ENCODE results near the gene F10.
"Not testable (repeated sequence)": the region's sequence is repeated elsewhere in the genome, so short reads cannot be mapped to it uniquely, and the experiment has no call there.

The F10 gene

GRCh38 chr13:113155982-113156655, 33.5 kb downstream of the F10 start:
- no peak for DNase-seq

DNA sequence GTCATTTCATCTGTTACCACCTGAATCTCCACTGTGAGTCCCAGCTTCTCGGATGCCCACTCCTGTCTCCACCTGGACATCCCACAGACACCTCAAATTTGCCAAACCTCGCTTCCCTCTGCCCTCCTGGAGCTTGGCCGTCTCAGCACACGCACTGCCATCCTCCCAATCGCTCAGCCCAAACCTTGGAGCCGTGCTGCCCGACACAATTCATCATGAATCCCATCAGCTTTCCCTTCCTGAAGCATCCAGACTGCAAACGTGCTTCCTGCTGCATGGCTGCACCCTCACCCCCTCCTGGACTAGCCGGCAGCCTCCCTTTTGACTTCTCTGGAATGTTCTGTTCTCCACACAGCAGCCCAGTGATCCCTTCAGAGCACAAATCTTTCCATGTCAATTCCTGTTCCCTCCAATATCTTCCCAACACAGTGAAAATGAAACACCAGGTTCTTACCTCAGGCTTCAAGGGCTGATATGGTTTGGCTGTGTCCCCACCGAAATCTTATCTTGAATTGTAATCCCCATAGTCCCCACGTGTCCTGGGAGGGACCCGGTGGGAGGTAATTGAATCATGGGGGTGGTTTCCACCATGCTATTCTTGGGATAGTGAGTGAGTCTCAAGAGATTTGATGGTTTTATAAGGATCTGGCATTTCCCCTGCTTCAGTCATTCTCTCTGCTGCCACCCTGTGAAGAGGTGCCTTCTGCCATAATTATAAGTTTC, 34.8 kb downstream of the F10 start:
- no peak for DNase-seq

- no peak for DNase-seq
Observed at GRCh38 chr13:113157929-113158747, 35.5 kb downstream of the F10 start, which contains the start of gene PROZ. TSS of gene PROZ (plus strand) at chr13:113158648. CDS start at chr13:113158661, 13 bp downstream.

- DNase-seq = no peak
Observed at GRCh38 chr13:113158946-113159345, 36.3 kb downstream of the F10 start.

DNA sequence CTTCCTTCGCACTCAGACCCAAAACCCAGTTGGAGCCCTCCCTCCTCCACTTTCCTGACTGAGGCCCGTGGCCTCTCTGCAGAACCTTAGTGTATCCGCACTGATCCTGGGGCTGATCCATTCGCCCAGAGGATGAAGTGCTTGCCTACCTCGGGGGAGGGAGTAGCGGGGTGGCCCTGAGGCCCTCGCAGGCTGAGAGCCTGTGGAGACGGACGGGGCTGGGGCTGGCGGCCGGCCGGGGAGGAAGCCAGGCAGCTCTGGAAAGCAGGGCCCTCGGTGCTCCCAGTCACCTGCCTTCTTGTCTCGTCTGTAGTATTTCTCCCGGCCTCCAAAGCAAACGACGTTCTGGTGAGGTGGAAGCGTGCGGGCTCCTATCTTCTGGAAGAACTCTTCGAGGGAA, 37.1 kb downstream of the F10 start:
- no peak for DNase-seq

GRCh38 chr13:113160983-113161382, 38.4 kb downstream of the F10 start:
- no peak for DNase-seq

GRCh38 chr13:113161433-113161832, 38.8 kb downstream of the F10 start:
- DNase-seq = no peak

DNA sequence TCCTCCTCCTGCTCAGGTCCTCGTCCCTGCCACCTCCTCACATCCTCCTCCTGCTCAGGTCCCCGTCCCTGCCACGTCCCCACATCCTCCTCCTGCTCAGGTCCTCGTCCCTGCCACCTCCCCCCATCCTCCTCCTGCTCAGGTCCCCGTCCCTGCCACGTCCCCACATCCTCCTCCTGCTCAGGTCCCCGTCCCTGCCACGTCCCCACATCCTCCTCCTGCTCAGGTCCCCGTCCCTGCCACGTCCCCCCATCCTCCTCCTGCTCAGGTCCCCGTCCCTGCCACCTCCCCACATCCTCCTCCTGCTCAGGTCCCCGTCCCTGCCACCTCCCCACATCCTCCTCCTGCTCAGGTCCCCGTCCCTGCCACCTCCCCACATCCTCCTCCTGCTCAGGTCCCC, 39.4 kb downstream of the F10 start:
- not testable (repeated sequence) for DNase-seq

DNA sequence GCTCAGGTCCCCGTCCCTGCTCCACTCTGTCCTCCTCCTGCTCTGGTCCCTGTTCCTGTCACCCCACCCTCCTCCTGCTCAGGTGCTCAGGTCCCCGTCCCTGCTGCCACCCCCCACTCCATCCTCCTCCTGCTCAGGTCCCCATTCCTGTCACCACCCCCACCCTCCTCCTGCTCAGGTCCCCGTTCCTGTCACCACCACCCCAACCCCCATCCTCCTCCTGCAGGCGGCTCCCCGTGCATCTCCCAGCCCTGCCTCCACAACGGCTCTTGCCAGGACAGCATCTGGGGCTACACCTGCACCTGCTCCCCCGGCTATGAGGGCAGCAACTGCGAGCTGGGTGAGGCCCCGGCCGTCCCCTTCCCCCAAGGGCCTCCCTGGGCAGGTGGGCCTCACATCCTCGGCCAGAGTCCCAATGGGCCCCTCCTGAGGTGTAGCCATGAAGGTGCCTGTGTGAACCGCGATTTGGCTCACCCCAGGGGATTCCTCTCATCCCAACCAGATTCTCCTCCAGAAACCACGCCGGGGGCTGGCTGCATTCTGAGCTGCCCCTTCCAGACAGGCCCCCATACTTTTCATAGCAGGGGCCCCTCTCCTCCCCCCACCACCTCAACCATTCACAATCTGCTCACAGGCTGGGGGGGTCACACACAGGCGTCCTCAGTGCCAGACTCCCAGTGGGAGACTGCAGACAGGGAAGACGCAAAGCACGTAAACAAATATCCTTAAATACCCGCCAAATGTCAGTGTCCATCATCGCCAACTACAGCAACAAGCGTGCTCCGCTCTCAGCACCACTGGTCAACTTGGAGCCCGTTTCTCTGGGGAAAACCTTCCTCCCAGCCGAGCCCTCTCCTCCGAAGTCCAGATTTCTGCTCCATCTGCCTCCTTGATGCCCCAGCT, 40.4 kb downstream of the F10 start:
- DNase-seq = no peak

- no peak for DNase-seq
Observed at GRCh38 chr13:113164492-113164891, 41.9 kb downstream of the F10 start.

- no peak for DNase-seq
Observed at GRCh38 chr13:113166266-113166665, 43.7 kb downstream of the F10 start.

DNA sequence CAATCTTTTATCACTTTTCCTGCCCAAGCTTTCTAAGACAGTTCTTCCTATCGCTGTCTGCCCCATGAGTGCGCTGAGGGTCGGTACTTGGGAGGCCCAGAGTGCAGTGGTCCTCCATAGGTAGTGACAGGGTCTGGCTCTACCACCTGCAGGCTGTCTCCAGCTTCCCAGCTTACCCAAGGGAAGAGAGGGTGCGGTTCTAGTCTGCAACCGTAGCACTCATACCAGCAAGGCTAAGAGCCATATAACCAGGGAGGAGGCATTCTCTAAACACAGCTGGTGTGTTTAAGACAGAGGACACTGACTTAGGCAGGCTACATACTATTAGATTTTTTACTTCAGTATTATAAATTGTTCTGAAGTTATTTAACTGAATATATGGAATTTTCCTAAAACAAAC, 44.1 kb downstream of the F10 start:
- DNase-seq = no peak

GRCh38 chr13:113167155-113167554, 44.6 kb downstream of the F10 start:
- no peak for DNase-seq

DNA sequence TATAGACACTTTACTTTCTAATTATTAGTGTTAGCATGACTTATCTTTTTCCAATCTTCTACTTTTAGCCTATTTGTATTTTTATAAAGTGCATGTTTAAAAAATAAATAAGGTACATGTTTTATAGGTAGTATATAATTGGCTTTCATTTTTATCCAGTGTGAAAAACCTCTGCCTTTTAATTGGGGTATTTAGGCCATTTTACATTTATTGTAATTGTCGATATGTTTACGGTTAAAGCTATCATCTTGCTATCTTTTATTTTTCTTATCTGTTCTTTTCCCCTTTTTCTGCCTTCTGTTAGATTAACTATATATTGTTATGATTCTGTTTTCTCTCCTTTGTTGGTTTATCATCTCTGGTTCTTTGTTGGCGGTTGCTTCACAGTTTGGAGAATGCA, 45.0 kb downstream of the F10 start:
- DNase-seq = no peak

DNA sequence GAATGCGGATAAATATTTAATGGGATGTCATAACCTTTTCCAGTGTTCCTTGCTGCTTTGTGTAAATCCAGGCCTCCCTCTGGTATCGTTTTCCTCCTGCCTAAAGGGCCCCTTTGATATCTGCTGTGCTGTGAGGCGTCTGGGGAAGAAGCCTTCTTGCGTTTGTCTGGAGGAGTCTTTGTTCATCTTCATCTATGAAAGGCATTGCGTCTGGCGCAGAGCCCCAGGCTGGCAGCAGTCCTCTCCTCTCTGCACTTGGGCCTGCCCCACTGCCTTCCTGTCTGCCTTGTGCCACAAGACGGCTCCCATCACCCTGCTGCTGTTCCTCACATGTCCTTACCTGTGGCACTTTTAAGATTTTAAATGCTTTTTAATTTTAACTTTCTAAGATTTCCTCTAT, 45.6 kb downstream of the F10 start:
- DNase-seq = no peak

DNA sequence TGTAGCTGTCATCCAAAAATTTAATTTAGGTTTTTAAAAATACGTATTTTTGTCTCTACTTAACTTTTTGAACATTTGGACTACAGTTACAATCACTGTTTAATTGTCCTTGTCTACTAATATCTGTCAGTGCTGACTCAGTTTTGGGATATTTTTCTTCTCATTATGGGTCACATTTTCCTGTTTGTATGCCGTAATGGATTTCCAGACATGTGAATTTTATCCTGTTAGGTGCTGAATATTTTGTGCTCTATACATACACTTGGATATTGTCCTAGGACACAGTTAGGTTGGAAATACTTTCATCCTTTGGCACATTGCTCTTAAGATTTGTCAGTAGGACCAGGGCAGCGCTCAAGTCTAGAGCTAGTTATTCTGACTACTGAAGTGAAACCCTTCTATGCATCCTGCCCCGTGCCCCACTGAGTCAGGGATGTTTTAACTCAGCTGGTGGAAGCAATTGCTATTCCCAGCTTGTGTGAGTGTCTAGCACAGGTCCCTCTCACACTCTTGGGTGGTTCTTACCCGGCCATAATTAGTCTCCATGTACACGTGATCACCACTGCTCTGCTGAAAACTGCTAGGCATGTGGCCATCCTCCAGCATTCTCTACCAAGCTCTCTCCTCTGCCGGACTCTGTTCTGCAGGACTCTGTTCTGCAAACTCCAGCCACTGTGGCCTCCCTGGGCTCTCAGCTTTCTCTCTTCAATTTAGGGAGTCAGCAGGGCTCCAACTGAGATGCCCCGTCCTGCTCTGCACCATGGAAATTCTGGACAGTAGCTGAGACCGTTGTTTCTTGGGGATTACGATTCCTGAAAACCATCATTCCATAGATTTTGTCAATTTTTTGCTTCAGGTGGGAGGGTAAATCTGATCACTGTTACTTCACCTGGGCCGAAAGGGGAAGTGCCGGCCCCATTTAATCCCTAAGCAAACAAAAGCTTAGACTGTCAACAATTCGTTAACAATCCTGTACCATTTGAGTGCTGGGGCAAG, 47.0 kb downstream of the F10 start:
- DNase-seq = no peak

- no peak for DNase-seq
Observed at GRCh38 chr13:113170511-113170910, 47.9 kb downstream of the F10 start.

DNA sequence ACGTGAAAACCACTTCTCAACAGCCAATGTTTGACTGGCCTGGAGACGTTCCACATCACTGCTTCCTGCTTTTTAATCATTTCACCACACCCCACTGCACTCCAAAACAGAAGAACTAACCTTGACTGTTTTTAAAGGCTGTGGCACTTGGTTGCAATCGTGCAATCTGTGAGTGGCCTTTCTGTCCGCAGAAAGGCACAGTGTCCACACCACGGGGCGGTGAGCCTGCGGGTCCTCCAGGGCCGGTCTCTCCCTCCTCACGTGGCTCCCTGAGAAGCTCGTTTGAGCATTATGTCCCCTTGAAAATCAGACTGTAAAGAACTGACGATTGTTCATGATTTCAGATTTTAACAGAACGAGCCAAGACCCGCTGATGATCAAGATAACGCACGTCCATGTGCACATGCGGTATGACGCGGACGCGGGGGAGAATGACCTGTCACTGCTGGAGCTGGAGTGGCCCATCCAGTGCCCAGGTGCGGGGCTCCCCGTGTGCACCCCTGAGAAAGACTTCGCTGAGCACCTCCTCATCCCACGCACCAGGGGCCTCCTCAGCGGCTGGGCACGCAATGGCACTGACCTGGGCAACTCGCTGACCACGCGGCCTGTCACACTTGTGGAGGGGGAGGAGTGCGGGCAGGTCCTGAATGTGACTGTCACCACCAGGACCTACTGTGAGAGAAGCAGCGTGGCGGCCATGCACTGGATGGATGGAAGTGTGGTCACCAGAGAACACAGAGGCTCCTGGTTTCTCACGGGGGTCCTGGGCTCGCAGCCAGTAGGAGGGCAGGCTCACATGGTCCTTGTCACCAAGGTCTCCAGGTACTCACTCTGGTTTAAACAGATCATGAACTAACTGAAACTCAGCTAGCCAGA, 48.9 kb downstream of the F10 start:
- no peak for DNase-seq

GRCh38 chr13:113172419-113172926, 49.9 kb downstream of the F10 start:
- DNase-seq = no peak

DNA sequence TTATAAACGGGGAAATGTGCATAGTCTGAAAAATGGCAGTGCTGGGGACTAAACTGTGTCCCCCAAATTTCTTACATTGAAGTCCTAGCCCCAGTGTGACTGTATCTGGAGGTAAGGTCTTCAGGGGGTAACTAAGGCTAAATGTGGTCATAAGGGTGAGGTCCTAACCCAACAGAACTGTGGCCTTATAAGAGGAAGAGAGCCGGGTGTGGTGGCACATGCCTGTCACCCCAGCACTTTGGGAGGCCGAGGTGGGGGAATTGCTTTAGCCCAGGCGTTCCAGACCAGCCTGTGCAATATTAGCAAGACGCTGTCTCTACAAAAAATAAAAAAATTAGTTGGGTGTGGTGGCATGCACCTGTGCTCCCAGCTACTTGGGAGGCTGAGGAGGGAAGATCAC, 53.7 kb downstream of the F10 start:
- DNase-seq = no peak
